ENCODE data around the gene THAP7. TPM values are rescaled to one million over a fixed set of nuclear protein-coding genes. Genes with fewer than 3 reads are reported as not detected.
A peak's percentile ranks its signal among the peaks of the same experiment; 100 is the strongest.

THAP7 gene
- total RNA-seq, 6 donors from 2014 or later, result 18.9 to 52.4 (median 32.0) TPM

- Histone ChIP-seq H3K27ac (no peak overlapping the region), H3K27me3 (peaks cover 0 to 10% (median 1%) of the 10 kb centered on the region in 4 donors), H3K36me3 (no peaks in the 10 kb centered on the region), H3K9me3 (no peaks in the 10 kb centered on the region), H3K4me1 (peaks cover 9 to 18% (median 12%) of the 10 kb centered on the region in 4 donors), H3K4me3 (no peak overlapping the region)
- TF ChIP-seq POLR2A (IDR thresholded peaks at IDR 0.05), result no peak
- TF ChIP-seq CTCF (IDR thresholded peaks at IDR 0.05), result no peak
- ATAC-seq (ENCODE audit: low FRiP score in 2 of 2) (no peak), DNase-seq (peak in 1 of 2 donors; percentile 83)
- 91 to 95% methylated on average over 26 to 40 of the region's 40 CpGs for WGBS, 2 donors
Observed at GRCh38 chr22:21030621-21031544, 29.0 kb upstream of the THAP7 start.

DNA sequence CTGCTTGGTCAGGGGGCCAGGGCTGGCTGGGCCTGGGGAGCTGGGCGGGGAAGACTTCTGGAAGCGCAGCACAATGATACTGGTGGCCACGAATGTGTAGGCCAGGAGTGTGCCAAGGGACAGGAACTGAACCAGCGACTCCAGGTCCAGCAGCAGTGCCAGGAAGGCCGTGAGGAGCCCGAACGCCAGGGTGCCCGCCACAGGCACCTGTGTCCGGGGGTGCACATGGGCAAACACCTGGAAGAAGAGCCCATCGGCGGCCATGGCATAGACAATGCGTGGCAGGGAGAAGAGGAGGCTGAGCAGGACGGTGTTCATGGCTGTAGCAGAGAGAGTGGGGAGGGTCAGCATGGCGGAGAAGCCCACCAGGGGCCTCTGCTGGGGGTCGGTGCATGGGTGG, 28.1 kb upstream of the THAP7 start:
- H3K27ac ChIP-seq, result no peak overlapping the region
- WGBS, 2 donors, result 81 to 88% methylated on average over 13 to 15 of the region's 15 CpGs
- TF ChIP-seq POLR2AphosphoS5 (IDR thresholded peaks at IDR 0.05) (no peak), EP300 (IDR thresholded peaks at IDR 0.05) (no peak), POLR2A (IDR thresholded peaks at IDR 0.05) (no peak), CTCF (IDR thresholded peaks at IDR 0.05) (no peak)
- H3K27me3 ChIP-seq, result peaks cover 0 to 10% (median 1%) of the 10 kb centered on the region in 4 donors
- DNase-seq (no peak), ATAC-seq (ENCODE audit: low FRiP score in 2 of 2) (no peak)
- H3K4me3 ChIP-seq, result no peak overlapping the region
- H3K9me3 ChIP-seq, result no peaks in the 10 kb centered on the region
- no peaks in the 10 kb centered on the region for H3K36me3 ChIP-seq
- H3K4me1 ChIP-seq, result peaks cover 9 to 18% (median 12%) of the 10 kb centered on the region in 4 donors

DNA sequence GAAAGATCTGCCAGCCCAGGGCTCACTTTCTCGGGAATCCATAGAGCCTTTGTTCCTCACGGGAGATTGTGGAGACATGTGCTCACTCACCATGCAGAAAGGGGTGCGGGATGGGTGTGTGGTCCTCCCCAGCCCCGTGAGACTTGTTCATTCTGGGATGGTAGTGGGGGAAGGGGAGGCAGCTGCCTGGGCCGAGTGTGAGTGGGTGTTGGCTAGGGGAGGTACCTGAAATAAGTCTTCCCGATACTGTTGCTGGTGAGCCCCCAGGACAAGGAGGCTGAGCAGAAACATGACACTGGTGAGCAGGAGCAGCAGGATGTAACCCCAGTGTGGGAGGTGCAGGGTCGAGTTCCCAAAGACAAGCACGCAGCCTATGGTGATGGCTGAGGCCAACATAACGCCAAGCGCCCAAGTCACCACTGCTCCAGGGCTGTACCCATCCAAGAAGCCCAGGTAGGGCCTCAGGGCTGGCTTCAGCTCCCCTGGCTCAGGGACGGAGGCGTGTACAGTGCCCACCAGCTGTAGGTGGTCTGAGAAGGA, 27.6 kb upstream of the THAP7 start:
- TF ChIP-seq CTCF (IDR thresholded peaks at IDR 0.05) (no peak), POLR2A (IDR thresholded peaks at IDR 0.05) (no peak), EP300 (IDR thresholded peaks at IDR 0.05) (no peak), POLR2AphosphoS5 (IDR thresholded peaks at IDR 0.05) (no peak)
- no peaks in the 10 kb centered on the region for H3K36me3 ChIP-seq
- no peak for DNase-seq
- no peaks in the 10 kb centered on the region for H3K9me3 ChIP-seq
- no peak for ATAC-seq (ENCODE audit: low FRiP score in 2 of 2)
- no peak overlapping the region for H3K4me3 ChIP-seq
- H3K27me3 ChIP-seq, result peaks cover 0 to 10% (median 1%) of the 10 kb centered on the region in 4 donors
- 63 to 70% methylated on average over 6 to 8 of the region's 12 CpGs for WGBS, 2 donors
- H3K4me1 ChIP-seq, result peaks cover 9 to 18% (median 12%) of the 10 kb centered on the region in 4 donors
- H3K27ac ChIP-seq, result no peak overlapping the region

DNA sequence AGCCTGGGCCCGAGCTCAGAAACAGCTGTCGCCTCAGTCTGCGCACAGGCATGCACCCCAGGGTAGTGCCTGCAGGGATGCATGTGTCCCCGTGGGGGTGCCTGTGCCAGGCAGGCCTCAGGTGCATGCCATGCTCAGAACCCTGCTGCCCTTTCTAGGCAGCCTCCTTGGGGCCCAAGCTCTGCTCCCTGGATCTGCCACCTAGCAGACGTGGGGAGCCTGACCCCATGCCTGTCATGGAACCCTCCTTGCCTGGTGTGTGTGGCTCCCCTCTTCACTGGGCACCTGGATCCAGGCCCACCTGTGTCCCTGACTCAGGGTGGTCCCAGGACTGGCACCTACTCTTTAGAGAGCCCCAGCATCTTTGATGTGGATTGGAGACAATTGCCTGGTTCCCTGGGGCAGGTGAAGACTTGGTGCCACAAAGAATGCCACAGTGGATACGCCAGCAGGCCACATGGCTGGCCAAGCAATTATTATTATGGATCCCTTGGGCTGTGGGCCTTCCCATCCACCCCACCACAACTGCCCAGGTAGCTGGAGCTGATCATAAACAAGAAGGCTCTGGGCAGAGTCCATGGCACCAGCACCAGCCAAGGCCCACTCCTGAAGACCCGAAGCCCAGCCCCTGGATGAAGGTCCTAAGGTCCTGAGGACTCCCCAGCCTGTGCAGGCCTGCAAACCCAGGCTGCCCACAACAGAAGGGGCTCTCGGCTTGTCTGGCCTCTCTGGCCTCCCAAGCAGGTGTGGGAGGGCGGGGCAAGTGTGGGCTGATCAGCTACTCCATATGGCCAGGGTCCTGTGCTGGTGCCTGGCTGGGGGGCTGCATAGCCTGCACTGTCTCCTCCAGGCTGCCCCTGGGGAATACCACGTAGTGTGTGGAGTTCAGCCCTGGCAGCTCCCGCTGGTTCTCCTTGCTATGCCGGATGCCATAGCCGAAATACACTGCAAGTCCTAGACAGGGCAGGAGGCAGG, 26.6 kb upstream of the THAP7 start:
- Histone ChIP-seq H3K4me3 (no peak overlapping the region), H3K36me3 (no peaks in the 10 kb centered on the region), H3K9me3 (no peaks in the 10 kb centered on the region), H3K4me1 (peaks cover 9 to 18% (median 12%) of the 10 kb centered on the region in 4 donors), H3K27me3 (peaks cover 0 to 10% (median 1%) of the 10 kb centered on the region in 4 donors), H3K27ac (no peak overlapping the region)
- DNase-seq (no peak), ATAC-seq (ENCODE audit: low FRiP score in 2 of 2) (no peak)
- TF ChIP-seq CTCF (IDR thresholded peaks at IDR 0.05) (no peak), POLR2A (IDR thresholded peaks at IDR 0.05) (no peak), EP300 (IDR thresholded peaks at IDR 0.05) (no peak), POLR2AphosphoS5 (IDR thresholded peaks at IDR 0.05) (no peak)
- 83 to 92% methylated on average over 1 to 10 of the region's 13 CpGs for WGBS, 2 donors
